Right lobe of liver (tissue), 4 donors: ENCODE measurements around the gene PLEKHG2.

Experiments
- POLR2A ChIP-seq: fragments of 450-650 bp; IDR thresholded peaks from one replicate; pipeline ENCODE4 v1.6.1; 2017; ENCODE audit warnings: antibody characterized with exemption, mild to moderate bottlenecking
- TF ChIP-seq, protein P1 (sequence below), 4 donors: fragments of 200-600 bp in 3 of 4; fragments of 450-650 bp in 1 of 4; IDR thresholded peaks; one replicate each; pipeline versions ENCODE4 v1.5.1 to v1.8.0; 2016 to 2022; ENCODE audit warnings: antibody characterized with exemption in 4 of 4, mild to moderate bottlenecking in 2 of 4
- donor health status: DM: no; HTN: no; CAD: no.
- donor health status: DM: no; HTN: no; CAD: no.
- donor health status: DM: no; HTN: yes; CAD: no.

- TF ChIP-seq POLR2A, result no peak
- TF ChIP-seq, protein P1, sequence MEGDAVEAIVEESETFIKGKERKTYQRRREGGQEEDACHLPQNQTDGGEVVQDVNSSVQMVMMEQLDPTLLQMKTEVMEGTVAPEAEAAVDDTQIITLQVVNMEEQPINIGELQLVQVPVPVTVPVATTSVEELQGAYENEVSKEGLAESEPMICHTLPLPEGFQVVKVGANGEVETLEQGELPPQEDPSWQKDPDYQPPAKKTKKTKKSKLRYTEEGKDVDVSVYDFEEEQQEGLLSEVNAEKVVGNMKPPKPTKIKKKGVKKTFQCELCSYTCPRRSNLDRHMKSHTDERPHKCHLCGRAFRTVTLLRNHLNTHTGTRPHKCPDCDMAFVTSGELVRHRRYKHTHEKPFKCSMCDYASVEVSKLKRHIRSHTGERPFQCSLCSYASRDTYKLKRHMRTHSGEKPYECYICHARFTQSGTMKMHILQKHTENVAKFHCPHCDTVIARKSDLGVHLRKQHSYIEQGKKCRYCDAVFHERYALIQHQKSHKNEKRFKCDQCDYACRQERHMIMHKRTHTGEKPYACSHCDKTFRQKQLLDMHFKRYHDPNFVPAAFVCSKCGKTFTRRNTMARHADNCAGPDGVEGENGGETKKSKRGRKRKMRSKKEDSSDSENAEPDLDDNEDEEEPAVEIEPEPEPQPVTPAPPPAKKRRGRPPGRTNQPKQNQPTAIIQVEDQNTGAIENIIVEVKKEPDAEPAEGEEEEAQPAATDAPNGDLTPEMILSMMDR (IDR thresholded peaks at IDR 0.05), result no peak
These were observed 7.1 kb upstream of the PLEKHG2 start for GRCh38 chr19:39405261-39405957.
